GM21367 (cell line): ENCODE results near the gene USP47.

Experiments
- ATAC-seq: cut with Tn5 transposase; IDR thresholded peaks from one replicate; pipeline ENCODE4 v1.9.1; 2021; ENCODE audit not compliant: unreplicated experiment

Gene USP47

GRCh38 chr11:11937433-11937832, 95.7 kb downstream of the USP47 start:
- ATAC-seq = no peak

- no peak for ATAC-seq
Observed at GRCh38 chr11:11937957-11938356, 96.2 kb downstream of the USP47 start.

GRCh38 chr11:11940551-11940950, 98.8 kb downstream of the USP47 start:
- ATAC-seq = no peak

GRCh38 chr11:11942668-11943067, 100.9 kb downstream of the USP47 start:
- no peak for ATAC-seq

- ATAC-seq = no peak
Observed at GRCh38 chr11:11944444-11944843, 102.7 kb downstream of the USP47 start.

GRCh38 chr11:11946180-11946579, 104.4 kb downstream of the USP47 start:
- ATAC-seq = no peak

- no peak for ATAC-seq
Observed at GRCh38 chr11:11946878-11947277, 105.1 kb downstream of the USP47 start.

GRCh38 chr11:11947825-11948224, 106.1 kb downstream of the USP47 start:
- ATAC-seq = no peak

GRCh38 chr11:11948242-11948947, 106.6 kb downstream of the USP47 start:
- ATAC-seq = no peak

- ATAC-seq = no peak
Observed at GRCh38 chr11:11949482-11949881, 107.7 kb downstream of the USP47 start.

GRCh38 chr11:11952036-11952435, 110.3 kb downstream of the USP47 start:
- ATAC-seq = no peak

- ATAC-seq = no peak
Observed at GRCh38 chr11:11956006-11956405, 114.2 kb downstream of the USP47 start.

GRCh38 chr11:11958403-11959231, 116.8 kb downstream of the USP47 start:
- no peak for ATAC-seq

- no peak for ATAC-seq
Observed at GRCh38 chr11:11959601-11960000, 117.8 kb downstream of the USP47 start.

- ATAC-seq = no peak
Observed at GRCh38 chr11:11960687-11961086, 118.9 kb downstream of the USP47 start.

GRCh38 chr11:11961399-11962028, 119.7 kb downstream of the USP47 start:
- no peak for ATAC-seq

GRCh38 chr11:11963067-11963466, 121.3 kb downstream of the USP47 start:
- ATAC-seq = no peak

GRCh38 chr11:11963842-11964773, 122.3 kb downstream of the USP47 start:
- no peak for ATAC-seq

GRCh38 chr11:11964774-11965150, 123.0 kb downstream of the USP47 start:
- no peak for ATAC-seq

GRCh38 chr11:11965192-11965591, 123.4 kb downstream of the USP47 start:
- ATAC-seq = no peak
